Tibial nerve (tissue), 4 donors: ENCODE results near the gene SIPA1L3.

ENCODE experiments used
- CTCF ChIP-seq, 5 experiments: fragments of 200-600 bp in 3 of 5; fragments of 450-650 bp in 2 of 5; sonication (generic) in 3 of 5; IDR thresholded peaks; one replicate each; pipeline ENCODE4 v1.5.1; 2016 to 2019; ENCODE audit warnings: antibody characterized with exemption in 5 of 5, mild to moderate bottlenecking in 3 of 5, moderate library complexity in 2 of 5
- EP300 ChIP-seq, 2 donors: sonication (generic); formaldehyde crosslinking; IDR thresholded peaks; one replicate each; pipeline ENCODE4 v1.6.1; 2017; ENCODE audit warnings: antibody characterized with exemption in 2 of 2, mild to moderate bottlenecking in 1 of 2

DNA sequence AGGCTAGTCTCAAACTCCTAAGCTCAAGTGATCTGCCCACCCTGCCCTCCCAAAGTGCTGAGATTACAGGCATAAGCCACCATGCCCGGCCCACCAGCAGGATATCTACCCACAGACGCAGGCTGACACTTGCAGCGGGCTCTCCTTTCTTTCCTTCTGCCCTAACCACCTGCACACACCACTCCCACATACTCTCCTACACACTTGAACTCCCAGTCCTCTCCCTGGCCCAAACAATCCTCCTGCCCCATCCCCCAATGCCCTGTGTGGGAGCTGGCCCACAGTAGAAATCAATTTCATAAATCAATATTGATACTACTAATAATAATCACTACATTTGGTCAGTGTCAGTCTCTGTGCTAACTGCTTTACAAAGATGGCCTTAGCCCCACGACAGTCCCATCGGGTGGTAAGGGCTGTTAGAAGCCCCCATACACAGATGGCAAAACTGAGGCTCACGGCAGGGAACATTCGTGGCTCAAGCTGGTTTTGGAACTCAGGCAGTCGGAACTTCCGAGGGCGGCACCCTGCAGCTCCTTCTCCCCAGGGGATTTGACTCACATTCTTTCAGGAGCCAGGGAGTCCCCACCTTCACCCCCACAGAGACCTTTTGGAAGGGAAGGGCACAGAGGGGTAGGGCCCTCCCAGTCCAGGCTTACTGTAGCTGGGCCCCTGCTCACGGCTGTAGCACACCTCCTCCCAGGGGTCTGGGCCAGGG, 320.4 kb downstream of the SIPA1L3 start:
- TF ChIP-seq CTCF (IDR thresholded peaks at IDR 0.05), result no peak
- TF ChIP-seq EP300 (IDR thresholded peaks at IDR 0.05), result no peak
